Midbrain (tissue), 1 donor: Measurements from ENCODE around the gene TMEM123.

ENCODE experiments used
- DNase-seq: peaks from one replicate; lab custom pipeline; 2025; lab: John Stamatoyannopoulos, UW

TMEM123 gene

DNA sequence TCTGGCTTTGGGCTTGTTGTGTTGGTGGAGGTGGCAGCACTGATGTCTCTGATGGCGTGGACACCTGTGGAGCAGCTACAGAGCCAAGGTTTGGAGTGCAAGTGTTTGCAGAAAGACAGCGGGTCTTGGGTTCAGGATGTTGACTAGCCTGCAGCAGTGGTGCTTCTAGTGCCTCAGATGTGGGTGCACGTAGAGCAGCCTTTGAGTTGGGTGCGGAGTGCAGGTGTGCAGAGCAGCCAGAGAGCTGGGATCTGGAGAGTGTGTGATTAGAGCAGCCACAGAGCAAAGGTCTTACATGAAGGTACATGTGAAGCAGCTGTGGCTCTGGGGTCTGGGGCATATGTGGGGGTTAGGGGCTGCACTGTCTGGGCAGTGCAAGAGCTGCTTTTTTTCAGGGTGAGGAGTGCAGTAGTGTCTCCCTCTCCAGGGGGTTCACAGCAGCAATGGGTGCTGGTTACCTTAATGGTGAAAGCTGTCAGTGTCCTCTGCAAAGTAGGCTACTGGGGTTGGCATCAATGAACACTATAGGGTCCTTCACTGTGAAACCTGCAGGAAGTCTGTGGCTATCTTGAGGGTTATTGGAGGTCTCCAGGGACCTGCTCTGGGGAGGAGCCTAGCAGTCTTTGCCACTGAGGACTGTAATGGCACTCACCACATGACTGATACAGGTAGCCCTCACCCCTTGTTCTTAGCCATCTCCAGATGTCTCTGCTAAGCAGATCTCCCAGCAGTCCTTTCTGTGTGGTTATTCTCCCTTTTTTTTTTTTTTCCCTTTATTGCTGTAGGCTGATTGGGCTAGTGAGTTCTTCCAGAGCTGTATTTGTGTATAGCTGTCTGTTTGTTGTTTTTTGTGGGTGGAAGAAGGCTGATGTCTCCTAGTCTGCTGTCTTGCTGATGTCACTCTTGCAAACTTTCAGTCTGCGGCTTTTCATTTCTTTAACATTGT is 91.2 kb downstream of the TMEM123 start:
- no peak for DNase-seq

DNA sequence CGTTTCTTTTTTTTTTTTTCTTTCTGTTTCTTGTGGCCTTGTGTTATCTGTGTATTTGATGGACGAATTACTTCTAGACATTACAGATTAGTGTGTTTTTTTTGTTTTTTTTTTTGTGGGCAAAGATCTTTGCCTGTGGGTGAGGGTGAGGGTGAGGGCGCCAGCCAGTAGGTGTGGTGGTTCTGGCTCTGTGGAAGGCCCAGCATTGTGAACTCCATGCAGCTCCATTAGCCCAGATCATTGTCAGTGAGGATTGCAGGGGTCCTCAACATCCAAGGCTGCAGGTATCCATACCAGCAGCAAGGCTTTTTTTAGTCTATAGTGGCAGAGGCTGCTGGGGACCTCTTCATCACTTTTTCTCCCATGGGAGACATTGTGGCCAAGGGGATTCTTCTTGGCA is 91.9 kb downstream of the TMEM123 start:
- DNase-seq, result no peak

DNA sequence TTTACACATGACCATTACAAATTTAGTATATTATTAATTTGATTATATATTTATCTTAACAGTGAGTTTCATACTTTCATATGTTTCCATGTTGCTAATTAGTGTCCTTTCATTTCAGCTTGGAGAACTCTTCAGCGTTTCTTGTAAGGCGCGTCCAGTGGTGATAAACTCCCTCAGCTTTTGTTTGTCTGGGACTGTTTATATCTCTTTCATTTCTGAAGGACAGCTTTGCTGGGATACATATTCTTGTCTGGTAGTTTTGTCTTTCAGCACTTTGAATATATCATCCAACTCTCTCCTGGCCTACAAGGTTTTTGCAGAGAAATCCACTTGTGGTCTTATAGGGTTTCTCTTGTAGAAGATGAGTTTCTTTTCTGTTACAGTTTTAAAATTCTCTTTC is 93.2 kb downstream of the TMEM123 start:
- DNase-seq, result no peak

DNA sequence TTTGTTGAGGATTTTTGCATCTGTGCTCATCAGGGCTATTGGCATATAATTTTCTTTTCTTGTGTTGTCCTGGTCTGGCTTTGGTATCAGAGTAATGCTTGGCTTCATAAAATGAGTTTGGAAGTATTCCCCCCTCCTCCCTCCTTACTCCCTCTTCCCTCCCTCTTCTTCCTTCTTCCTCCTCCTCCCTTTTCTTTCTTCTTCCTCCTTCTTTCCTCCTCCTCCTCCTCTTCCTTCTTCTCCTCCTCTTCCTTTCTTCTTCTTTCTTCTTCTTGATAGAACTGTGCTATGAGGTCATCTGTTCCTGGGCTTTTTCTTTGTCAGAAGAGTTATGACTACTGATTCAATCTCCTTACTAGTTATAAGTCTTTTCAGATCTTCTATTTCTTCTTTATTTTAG is 95.4 kb downstream of the TMEM123 start:
- no peak for DNase-seq

DNA sequence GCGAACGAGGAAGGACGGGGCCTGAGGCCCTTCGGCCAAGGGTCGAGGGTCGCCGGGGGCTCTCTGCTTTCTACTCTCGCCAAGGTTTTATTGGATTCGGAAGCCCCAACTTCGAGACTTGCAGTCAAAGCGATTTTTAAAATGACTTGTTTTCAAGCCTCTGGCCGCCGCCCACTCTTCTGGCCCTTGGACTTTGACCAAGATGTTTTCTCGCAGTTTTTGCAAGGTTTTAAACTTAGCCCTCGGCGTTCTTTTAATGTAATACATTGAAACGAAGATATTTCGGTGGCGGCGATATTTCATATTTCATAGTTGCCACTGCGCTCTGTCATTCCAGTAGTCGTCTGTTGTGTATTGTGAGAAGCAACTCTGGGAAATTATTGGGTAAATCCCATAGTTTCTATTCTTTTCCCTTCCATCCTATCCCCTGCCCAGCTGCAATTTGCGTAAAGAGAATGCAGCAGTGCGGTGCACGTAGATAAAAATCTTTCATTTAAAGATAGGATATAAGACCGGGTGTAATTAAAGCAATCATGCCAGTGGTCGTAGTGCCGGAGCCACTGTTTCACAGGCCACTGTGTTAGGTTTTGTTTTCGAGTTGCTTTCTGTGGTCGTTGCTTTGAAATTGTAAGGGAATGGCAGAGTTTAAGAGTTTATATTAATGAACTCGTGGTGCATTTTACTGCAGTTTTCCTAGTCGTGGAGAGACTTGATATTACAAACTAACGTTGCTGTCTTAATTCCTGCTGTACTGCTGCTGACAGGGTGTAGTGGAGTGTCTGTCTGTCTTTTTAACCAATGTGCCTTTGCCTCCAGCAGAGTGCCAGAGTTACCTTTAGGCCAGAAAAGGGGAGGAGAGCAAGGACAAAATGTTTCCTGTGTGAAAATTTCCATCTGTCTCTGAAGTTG is 104.8 kb downstream of the TMEM123 start:
- DNase-seq, result peak; percentile 72

DNA sequence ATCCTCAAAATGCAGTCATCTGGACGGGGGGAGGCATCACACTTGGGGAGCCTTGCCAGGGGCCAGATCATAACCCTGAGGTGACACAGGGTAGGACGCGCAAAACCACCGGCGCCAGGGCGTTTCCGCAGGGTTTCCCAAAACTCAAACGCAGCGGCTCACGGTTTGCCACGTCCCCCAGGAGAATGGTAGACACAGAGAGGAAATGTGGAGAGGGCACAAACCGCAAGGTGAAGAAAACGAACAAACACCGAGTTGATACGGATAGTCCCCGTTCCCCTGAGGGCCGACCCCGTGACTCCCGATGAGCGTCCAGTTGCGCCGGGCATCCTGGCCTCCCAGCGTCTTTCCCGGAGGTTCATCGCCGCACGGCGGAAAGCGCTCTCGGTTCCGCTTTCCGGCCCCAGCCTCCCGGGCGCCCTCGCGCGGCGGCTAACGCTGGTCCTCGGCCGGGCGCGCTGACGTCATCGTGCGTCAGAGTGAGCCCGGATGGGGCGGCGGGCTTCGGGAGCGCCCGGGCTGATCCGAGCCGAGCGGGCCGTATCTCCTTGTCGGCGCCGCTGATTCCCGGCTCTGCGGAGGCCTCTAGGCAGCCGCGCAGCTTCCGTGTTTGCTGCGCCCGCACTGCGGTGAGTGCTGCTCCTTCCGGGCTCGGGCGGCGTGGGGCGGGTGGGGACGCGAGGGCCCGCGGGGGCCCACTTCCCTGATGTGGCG is 105.7 kb downstream of the TMEM123 start, which contains the start of gene BIRC2:
TSS of gene BIRC2 (plus strand) at position 467 of the 714 bp plus-strand sequence. CDS start 2,641 bp downstream, outside the sequence.
- peak; percentile 96 for DNase-seq

DNA sequence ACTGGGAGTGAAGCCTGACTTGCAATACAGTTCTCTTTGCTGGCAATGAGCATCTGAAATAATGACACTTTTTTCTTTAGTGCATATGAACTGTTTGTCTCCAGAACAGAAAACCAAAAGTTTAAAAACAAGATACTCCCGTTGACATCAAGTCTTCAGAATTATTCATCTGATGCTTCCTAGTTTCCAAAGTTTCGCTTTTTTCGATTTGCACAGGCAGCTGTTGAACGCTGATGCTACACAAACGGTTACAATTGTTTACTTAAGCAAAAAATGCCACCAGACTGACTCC is 106.2 kb downstream of the TMEM123 start:
- DNase-seq, result peak; percentile 82
